Gastrocnemius medialis (tissue), 4 donors: ENCODE results near the gene MAS1.

Source experiments
- POLR2A ChIP-seq, 2 donors: fragments of 450-650 bp; IDR thresholded peaks; one replicate each; pipeline ENCODE4 v1.6.1; 2017; ENCODE audit warnings: antibody characterized with exemption in 2 of 2, mild to moderate bottlenecking in 2 of 2, moderate library complexity in 2 of 2
- TF ChIP-seq, protein P1 (sequence below), 5 experiments: fragments of 450-650 bp in 3 of 5; fragments of 200-600 bp in 2 of 5; sonication (generic) in 2 of 5; IDR thresholded peaks in 4 of 5; conservative IDR thresholded peaks in 1 of 5; 1 replicate in 4 of 5; 2 replicates in 1 of 5; pipeline ENCODE4 v1.5.1; 2016 to 2019; ENCODE audit warnings: antibody characterized with exemption in 5 of 5, mild to moderate bottlenecking in 3 of 5, moderate library complexity in 3 of 5

- TF ChIP-seq, protein P1, sequence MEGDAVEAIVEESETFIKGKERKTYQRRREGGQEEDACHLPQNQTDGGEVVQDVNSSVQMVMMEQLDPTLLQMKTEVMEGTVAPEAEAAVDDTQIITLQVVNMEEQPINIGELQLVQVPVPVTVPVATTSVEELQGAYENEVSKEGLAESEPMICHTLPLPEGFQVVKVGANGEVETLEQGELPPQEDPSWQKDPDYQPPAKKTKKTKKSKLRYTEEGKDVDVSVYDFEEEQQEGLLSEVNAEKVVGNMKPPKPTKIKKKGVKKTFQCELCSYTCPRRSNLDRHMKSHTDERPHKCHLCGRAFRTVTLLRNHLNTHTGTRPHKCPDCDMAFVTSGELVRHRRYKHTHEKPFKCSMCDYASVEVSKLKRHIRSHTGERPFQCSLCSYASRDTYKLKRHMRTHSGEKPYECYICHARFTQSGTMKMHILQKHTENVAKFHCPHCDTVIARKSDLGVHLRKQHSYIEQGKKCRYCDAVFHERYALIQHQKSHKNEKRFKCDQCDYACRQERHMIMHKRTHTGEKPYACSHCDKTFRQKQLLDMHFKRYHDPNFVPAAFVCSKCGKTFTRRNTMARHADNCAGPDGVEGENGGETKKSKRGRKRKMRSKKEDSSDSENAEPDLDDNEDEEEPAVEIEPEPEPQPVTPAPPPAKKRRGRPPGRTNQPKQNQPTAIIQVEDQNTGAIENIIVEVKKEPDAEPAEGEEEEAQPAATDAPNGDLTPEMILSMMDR (IDR thresholded peaks at IDR 0.05 in 4 of 5, conservative IDR thresholded peaks at IDR 0.05 in 1 of 5): no peak
- TF ChIP-seq POLR2A (IDR thresholded peaks at IDR 0.05): no peak
Observed at GRCh38 chr6:159908979-159909378, 18.2 kb downstream of the MAS1 start.
